Choroid plexus epithelial cell (primary cell): Measurements from ENCODE around the gene RASGRP1.

Source experiments
- DNase-seq: peaks from one replicate; pipeline ENCODE4 v3.0.0-alpha.2; 2010; ENCODE audit warnings: low read depth
- H3K4me3 ChIP-seq: 2 replicates; pipeline ENCODE4 v1.5.1; 2011; ENCODE audit warnings: low read depth, mild to moderate bottlenecking, control low read depth, low read length, moderate library complexity
- TF ChIP-seq, protein P1 (sequence below): conservative IDR thresholded peaks from 2 replicates; pipeline ENCODE4 v1.5.1; 2011; ENCODE audit warnings: low read depth, mild to moderate bottlenecking, control low read depth, inconsistent platforms, low read length, moderate library complexity

Gene RASGRP1

DNA sequence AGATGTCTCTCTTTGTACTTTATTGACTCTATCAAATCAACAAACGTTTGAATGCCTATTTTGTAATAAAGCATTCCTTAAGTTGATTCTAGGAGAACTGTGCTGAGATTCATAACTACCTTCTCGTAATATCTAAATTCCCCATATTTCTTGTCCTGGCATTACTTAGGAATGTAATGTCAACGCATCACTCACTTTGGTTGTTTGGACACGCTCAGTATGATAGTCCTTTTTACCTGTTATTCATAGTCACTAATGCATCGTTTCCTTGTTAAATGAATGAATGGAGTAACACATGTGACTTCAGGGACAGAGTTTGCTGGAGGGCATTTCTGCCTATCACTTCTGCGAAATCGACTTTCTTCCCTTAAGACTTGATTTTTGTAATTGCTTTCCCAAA, 44.1 kb upstream of the RASGRP1 start:
- TF ChIP-seq, protein P1, sequence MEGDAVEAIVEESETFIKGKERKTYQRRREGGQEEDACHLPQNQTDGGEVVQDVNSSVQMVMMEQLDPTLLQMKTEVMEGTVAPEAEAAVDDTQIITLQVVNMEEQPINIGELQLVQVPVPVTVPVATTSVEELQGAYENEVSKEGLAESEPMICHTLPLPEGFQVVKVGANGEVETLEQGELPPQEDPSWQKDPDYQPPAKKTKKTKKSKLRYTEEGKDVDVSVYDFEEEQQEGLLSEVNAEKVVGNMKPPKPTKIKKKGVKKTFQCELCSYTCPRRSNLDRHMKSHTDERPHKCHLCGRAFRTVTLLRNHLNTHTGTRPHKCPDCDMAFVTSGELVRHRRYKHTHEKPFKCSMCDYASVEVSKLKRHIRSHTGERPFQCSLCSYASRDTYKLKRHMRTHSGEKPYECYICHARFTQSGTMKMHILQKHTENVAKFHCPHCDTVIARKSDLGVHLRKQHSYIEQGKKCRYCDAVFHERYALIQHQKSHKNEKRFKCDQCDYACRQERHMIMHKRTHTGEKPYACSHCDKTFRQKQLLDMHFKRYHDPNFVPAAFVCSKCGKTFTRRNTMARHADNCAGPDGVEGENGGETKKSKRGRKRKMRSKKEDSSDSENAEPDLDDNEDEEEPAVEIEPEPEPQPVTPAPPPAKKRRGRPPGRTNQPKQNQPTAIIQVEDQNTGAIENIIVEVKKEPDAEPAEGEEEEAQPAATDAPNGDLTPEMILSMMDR, result no peak
- DNase-seq, result no peak
- no peak overlapping the region for H3K4me3 ChIP-seq

DNA sequence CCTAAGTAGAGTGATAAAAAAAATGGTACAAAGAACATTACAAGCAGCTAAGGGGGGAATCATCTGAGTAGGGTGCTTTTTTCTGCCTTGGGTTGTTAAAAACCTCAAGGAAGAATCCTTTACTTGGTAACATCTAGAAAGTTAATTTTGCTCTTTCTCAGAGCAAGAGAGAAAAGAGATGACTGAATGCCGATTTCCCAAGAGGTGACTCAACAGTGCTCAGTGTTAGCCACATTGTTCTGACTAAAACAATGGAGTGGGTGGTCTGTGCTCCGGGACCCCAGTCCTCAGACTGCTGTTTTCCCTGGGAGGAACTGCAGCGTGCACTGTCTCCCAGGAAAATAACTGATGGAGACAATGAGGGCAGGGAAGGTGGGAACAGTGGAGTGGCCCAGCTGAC, 41.1 kb upstream of the RASGRP1 start:
- TF ChIP-seq, protein P1, result no peak
- DNase-seq, result no peak
- no peak overlapping the region for H3K4me3 ChIP-seq

DNA sequence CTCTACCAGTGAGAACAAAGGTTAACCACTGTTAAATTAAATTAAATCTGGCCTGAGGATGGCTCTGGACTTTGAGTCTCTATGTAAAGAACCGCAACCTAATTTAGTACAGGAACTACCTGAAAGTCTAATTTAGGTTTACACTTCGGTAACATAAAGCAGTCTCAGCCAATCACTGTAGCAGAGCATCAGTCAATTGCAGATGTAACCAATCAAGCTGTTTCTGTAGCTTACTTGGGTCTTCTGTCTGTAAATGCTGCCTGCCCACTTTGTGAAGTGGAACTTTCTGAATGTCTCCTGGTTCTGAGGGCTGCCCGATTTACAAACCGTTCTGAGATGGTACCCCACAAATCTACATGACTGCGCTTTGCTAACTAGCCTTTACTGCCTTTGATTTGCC, 39.1 kb upstream of the RASGRP1 start:
- TF ChIP-seq, protein P1, result no peak
- H3K4me3 ChIP-seq, result no peak overlapping the region
- DNase-seq, result no peak

DNA sequence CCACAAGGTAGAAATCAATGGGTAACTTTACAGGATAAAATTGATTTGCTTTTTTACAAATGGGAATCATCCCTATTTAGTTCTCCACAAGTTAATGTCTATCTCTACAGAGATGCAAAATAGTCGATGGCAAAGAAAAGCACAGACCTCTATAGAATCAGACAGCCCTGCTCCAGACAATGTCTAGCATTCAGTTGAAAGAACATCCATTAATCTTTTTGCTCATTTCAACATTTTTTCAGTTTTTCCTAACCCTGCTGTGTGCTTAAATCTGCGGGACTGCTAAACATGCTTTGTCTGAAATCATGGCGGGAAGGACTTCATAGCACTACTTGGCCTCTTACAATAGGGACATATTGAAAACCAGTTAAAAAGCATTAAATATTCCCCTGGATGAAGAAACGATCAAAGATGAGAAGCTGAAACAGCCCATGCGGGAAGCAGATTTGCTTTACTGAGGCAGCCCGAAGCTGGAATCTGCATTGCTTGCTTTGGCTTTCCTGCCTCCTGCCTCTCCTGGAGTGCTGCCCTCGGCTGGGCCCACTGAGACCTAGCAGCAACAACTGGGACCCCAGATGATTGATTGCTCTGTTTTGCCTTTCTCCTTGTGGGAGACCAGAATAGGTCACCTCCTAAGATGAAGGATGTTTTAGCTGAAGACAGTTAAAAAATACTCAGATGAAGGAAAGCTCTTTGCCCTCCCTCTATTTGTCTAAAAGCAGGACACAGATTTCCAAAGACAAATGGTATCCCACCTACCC, 38.5 kb upstream of the RASGRP1 start:
- TF ChIP-seq, protein P1, result no peak
- H3K4me3 ChIP-seq, result no peak overlapping the region
- no peak for DNase-seq

DNA sequence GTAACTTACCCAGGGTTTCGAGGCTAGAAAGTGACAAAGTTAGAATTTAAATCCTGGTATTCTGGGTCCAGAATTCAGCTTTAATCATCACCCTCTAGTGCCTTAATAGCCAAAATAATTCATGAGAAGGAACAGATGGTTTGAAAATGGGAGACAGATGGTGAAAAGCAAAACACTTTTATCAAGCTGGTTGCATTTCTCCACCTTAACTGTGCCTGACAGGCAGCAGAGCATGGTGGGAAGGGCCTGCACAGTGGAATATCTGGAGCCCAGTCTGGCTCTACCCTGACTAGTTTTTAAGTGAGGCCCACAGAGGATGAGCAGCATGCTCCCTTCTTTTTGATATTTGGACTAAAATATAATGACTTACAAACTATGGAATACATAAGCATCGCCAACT, 35.6 kb upstream of the RASGRP1 start:
- H3K4me3 ChIP-seq, result no peak overlapping the region
- no peak for DNase-seq
- TF ChIP-seq, protein P1, result no peak

DNA sequence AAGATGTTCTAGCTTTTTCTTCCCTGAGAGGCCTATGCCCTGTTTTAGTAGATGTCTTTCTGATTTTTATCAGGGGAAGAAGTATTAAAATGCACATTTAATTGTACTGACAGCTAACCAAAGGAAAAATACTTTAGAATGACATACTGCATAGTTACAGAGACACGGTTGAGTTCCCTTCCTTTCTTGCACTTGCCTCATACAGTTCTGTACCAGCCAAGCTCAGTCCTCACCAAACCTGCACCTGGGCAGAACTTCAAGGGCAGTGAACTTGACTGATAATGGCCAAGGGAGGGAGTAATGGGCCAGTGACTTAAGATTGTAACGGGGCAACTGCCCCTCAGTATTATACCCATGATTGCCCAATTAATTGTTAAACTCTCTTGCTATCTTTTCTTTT, 34.1 kb upstream of the RASGRP1 start:
- no peak overlapping the region for H3K4me3 ChIP-seq
- no peak for DNase-seq
- TF ChIP-seq, protein P1, result no peak

DNA sequence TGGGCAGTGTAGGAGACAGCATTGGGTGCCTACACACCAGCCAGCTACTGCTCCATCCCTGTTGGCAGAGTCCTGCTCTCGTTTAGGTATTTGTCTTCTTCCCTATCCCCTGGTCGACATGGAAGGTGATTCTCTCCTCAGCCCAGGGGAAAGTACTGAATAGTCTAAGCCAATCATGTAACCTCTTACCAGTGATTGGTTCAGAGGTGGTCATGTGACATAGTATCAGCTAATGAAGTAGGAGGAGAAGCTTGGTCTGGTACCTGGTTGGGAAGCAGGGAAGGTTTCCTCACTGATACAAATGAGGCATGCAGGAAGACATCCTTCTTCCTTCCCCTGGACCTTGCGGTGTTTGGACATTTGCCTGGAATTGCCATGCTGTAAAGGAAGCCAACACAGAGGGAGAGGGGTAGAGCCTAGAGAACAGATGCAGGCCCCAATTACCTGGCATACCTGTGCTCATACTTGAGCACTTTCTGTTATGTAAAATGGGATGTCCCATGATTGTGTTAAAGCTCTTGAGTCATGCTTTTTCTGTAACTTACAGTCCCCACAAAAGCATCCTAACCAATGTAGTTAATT, 32.7 kb upstream of the RASGRP1 start:
- no peak for DNase-seq
- no peak overlapping the region for H3K4me3 ChIP-seq
- TF ChIP-seq, protein P1, result no peak
